HepG2 (cell line): ENCODE results near the gene ARVCF. TPM values are rescaled to one million over a fixed set of nuclear protein-coding genes. Genes with fewer than 3 reads are reported as not detected.

Experiments used
- AGO2 ChIP-seq: fragments of 200-400 bp; formaldehyde crosslinking; optimal IDR thresholded peaks from 2 replicates; pipeline ENCODE3; 2017; ENCODE audit warnings: mild to moderate bottlenecking, low read depth, low read length, moderate library complexity
- CAMTA2 ChIP-seq: sonication (generic); formaldehyde crosslinking; IDR thresholded peaks from 2 replicates; pipeline ENCODE4 v1.4.0; 2020; ENCODE audit warnings: mild to moderate bottlenecking, missing genetic modification reagents, borderline replicate concordance
- CREM ChIP-seq, 2 experiments: sonication (generic) in 1 of 2; formaldehyde crosslinking in 1 of 2; IDR thresholded peaks; 2 replicates each; pipeline versions ENCODE4 v1.4.0 to v1.6.1; 2016 to 2020; ENCODE audit warnings: antibody characterized with exemption in 1 of 2, mild to moderate bottlenecking in 1 of 2, missing genetic modification reagents in 1 of 2
- HIVEP1 ChIP-seq: sonication (generic); formaldehyde crosslinking; IDR thresholded peaks from 2 replicates; pipeline ENCODE4 v1.4.0; 2020; ENCODE audit warnings: mild to moderate bottlenecking, missing genetic modification reagents
- HMG20A ChIP-seq: IDR thresholded peaks from 2 replicates; pipeline ENCODE4 v1.6.1; 2016; ENCODE audit warnings: borderline replicate concordance
- HOXA5 ChIP-seq: sonication (generic); formaldehyde crosslinking; IDR thresholded peaks from 2 replicates; pipeline ENCODE4 v1.4.0; 2020; ENCODE audit warnings: missing genetic modification reagents
- IRF9 ChIP-seq: sonication (generic); formaldehyde crosslinking; IDR thresholded peaks from 2 replicates; pipeline ENCODE4 v1.8.0; 2022; ENCODE audit warnings: missing genetic modification reagents, mild to moderate bottlenecking, borderline replicate concordance
- PHF8 ChIP-seq: sonication (generic); formaldehyde crosslinking; IDR thresholded peaks from 2 replicates; pipeline ENCODE4 v1.5.0; 2020; ENCODE audit warnings: missing genetic modification reagents
- SRSF1 ChIP-seq: fragments of 200-400 bp; formaldehyde crosslinking; optimal IDR thresholded peaks from 2 replicates; pipeline ENCODE3; 2017; ENCODE audit warnings: mild to moderate bottlenecking, low read depth, low read length, moderate library complexity
- THAP9 ChIP-seq: sonication (generic); formaldehyde crosslinking; IDR thresholded peaks from 2 replicates; pipeline ENCODE4; 2020; ENCODE audit warnings: missing genetic modification reagents, mild to moderate bottlenecking, borderline replicate concordance
- ZNF24 ChIP-seq: fragments of 450-650 bp; IDR thresholded peaks from 2 replicates; pipeline ENCODE4 v1.6.1; 2017; ENCODE audit warnings: antibody characterized with exemption, mild to moderate bottlenecking
- ZNF343 ChIP-seq: sonication (generic); formaldehyde crosslinking; IDR thresholded peaks from 2 replicates; pipeline ENCODE4 v1.4.0; 2020; ENCODE audit warnings: mild to moderate bottlenecking, missing genetic modification reagents
- polyA plus RNA-seq, 8 experiments: library from polyadenylated mRNA; depleted of rRNA in 3 of 8; stranded (reverse) in 7 of 8; unstranded in 1 of 8; fragments of >200 nt; fragmentation: Illumina TruSeq in 4 of 8; extraction: Trizol in 4 of 8; gene quantifications; 2 replicates each; pipeline versions ENCODE4 v1.2.1 to v1.2.3, GENCODE V29; 2011 to 2016; ENCODE audit warnings: low read depth in 4 of 8, missing spikeins in 1 of 8, mixed read lengths in 1 of 8; ENCODE audit not compliant: insufficient read depth in 1 of 8
- total RNA-seq, 5 experiments: library from RNA; depleted of rRNA; stranded (reverse); fragments of >200 nt; fragmentation: Illumina TruSeq; extraction: Trizol; gene quantifications; 2 replicates each; pipeline ENCODE4 v1.2.3, GENCODE V29; 2016; ENCODE audit warnings: low read depth in 1 of 5
- TF ChIP-seq, protein P1 (sequence below): sonication (generic); formaldehyde crosslinking; conservative IDR thresholded peaks from 2 replicates; pipeline ENCODE4 v1.4.0; 2020; ENCODE audit warnings: missing genetic modification reagents
- TF ChIP-seq, protein P2 (sequence below): sonication (generic); formaldehyde crosslinking; IDR thresholded peaks from 2 replicates; pipeline ENCODE4 v1.4.0; 2020; ENCODE audit warnings: missing genetic modification reagents
- TF ChIP-seq, protein P3 (sequence below): sonication (generic); formaldehyde crosslinking; IDR thresholded peaks from 2 replicates; pipeline ENCODE4 v1.5.0; 2020; ENCODE audit warnings: mild to moderate bottlenecking, missing genetic modification reagents, borderline replicate concordance
- TF ChIP-seq, protein P4 (sequence below): sonication (generic); formaldehyde crosslinking; IDR thresholded peaks from 2 replicates; pipeline ENCODE4 v1.4.0; 2020; ENCODE audit warnings: missing genetic modification reagents

Gene ARVCF
- total and polyA plus RNA-seq, 2 of the 13 experiments (the other 11 are each of a cell fraction or from before 2014, with no cell fraction given): 16.4 to 17.7 TPM

DNA sequence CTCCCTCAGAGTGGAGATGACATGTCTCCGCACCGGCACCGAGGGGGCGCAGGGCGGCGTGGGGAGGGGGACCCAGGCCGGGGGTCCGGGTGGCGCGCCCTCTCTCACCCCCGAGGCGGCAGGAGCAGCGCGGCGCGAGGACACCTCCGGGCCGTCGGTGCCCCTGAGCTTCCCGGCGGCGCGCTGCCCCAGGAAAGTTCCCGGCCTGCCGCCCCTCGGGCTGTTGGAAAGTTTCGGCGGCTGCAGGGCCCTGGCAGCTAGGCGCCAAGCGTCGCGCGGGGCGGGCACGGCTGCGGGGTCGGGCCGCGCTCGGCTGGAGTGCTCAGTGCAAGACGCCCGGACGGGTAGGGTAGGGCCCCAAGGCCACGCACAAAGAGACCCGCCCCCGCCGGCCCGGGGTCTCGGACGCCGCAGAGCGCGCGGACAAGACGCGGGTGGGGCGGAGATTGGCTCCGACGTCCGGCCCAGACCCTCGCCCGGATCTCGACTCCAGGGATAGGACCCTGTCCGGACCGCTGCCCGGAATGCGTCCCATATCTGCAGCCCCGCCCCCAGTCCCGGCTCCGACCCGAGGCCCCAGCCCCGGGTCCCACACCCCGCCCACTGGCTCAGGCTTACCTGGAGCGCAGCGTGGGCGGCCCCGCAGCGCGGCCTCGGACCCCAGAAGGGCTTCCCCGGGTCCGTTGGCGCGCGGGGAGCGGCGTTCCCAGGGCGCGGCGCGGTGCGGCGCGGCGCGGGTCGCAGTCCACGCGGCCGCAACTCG, 471 bp downstream of the ARVCF start (continued):
- TF ChIP-seq, protein P1, sequence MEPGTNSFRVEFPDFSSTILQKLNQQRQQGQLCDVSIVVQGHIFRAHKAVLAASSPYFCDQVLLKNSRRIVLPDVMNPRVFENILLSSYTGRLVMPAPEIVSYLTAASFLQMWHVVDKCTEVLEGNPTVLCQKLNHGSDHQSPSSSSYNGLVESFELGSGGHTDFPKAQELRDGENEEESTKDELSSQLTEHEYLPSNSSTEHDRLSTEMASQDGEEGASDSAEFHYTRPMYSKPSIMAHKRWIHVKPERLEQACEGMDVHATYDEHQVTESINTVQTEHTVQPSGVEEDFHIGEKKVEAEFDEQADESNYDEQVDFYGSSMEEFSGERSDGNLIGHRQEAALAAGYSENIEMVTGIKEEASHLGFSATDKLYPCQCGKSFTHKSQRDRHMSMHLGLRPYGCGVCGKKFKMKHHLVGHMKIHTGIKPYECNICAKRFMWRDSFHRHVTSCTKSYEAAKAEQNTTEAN: 0 out of 2 replicates have a peak, but pooled peaks have one; percentile 21
- TF ChIP-seq, protein P2, sequence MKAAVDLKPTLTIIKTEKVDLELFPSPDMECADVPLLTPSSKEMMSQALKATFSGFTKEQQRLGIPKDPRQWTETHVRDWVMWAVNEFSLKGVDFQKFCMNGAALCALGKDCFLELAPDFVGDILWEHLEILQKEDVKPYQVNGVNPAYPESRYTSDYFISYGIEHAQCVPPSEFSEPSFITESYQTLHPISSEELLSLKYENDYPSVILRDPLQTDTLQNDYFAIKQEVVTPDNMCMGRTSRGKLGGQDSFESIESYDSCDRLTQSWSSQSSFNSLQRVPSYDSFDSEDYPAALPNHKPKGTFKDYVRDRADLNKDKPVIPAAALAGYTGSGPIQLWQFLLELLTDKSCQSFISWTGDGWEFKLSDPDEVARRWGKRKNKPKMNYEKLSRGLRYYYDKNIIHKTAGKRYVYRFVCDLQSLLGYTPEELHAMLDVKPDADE (CRISPR knock-in tag): peak; percentile 63; the same call in 1 of the 2 replicates
- TF ChIP-seq, protein P3, sequence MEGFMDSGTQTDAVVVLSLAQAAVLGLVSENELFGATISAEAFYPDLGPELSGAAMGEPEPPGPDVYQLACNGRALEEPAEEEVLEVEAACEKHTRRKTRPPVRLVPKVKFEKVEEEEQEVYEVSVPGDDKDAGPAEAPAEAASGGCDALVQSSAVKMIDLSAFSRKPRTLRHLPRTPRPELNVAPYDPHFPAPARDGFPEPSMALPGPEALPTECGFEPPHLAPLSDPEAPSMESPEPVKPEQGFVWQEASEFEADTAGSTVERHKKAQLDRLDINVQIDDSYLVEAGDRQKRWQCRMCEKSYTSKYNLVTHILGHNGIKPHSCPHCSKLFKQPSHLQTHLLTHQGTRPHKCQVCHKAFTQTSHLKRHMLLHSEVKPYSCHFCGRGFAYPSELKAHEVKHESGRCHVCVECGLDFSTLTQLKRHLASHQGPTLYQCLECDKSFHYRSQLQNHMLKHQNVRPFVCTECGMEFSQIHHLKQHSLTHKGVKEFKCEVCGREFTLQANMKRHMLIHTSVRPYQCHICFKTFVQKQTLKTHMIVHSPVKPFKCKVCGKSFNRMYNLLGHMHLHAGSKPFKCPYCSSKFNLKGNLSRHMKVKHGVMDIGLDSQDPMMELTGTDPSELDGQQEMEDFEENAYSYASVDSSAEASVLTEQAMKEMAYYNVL: 0 out of 2 replicates have a peak, but pooled peaks have one; percentile 23
- TF ChIP-seq SRSF1: peak; percentile 9
- TF ChIP-seq, protein P4, sequence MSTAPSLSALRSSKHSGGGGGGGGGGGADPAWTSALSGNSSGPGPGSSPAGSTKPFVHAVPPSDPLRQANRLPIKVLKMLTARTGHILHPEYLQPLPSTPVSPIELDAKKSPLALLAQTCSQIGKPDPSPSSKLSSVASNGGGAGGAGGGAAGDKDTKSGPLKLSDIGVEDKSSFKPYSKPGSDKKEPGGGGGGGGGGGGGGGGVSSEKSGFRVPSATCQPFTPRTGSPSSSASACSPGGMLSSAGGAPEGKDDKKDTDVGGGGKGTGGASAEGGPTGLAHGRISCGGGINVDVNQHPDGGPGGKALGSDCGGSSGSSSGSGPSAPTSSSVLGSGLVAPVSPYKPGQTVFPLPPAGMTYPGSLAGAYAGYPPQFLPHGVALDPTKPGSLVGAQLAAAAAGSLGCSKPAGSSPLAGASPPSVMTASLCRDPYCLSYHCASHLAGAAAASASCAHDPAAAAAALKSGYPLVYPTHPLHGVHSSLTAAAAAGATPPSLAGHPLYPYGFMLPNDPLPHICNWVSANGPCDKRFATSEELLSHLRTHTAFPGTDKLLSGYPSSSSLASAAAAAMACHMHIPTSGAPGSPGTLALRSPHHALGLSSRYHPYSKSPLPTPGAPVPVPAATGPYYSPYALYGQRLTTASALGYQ (CRISPR knock-in tag): peak; percentile 10; the same call in 1 of the 2 replicates
- no peak for TF ChIP-seq CREM (IDR thresholded peaks at IDR 0.05)
- TF ChIP-seq CREM (CRISPR knock-in tag; IDR thresholded peaks at IDR 0.05): no peak
- TF ChIP-seq PHF8 (CRISPR knock-in tag): peak; percentile 47; the same call in 1 of the 2 replicates
- TF ChIP-seq CAMTA2 (CRISPR knock-in tag): 0 out of 2 replicates have a peak, but pooled peaks have one; percentile 47
- TF ChIP-seq IRF9 (CRISPR knock-in tag): peak; percentile 70; the same call in 1 of the 2 replicates
- TF ChIP-seq HOXA5 (CRISPR knock-in tag): peak; percentile 12
- no peak for TF ChIP-seq THAP9 (CRISPR knock-in tag)
- TF ChIP-seq AGO2: peak; percentile 29
- TF ChIP-seq HMG20A (CRISPR knock-in tag): no peak
- 0 out of 2 replicates have a peak, but pooled peaks have one; percentile 36 for TF ChIP-seq ZNF343
- TF ChIP-seq ZNF24: no peak
- TF ChIP-seq HIVEP1 (CRISPR knock-in tag): peak; percentile 13; the same call in 1 of the 2 replicates
